H9 (cell line): ENCODE measurements around the gene TMEM132D. TPM values are rescaled to one million over a fixed set of nuclear protein-coding genes. Genes with fewer than 3 reads are reported as not detected.

ENCODE experiments used
- DNase-seq: peaks from one replicate; pipeline ENCODE4 v3.0.0-alpha.2; 2017
- H2AFZ ChIP-seq: one replicate; pipeline ENCODE4 v1.6.1; 2013; ENCODE audit warnings: mild to moderate bottlenecking, low read length, control low read depth, moderate library complexity
- H2AK5ac ChIP-seq: 2 replicates; pipeline ENCODE4 v1.6.1; 2013; ENCODE audit warnings: low read length, control low read depth, mixed read lengths; ENCODE audit not compliant: insufficient read length
- H2BK120ac ChIP-seq: one replicate; pipeline ENCODE4 v1.6.1; 2013; ENCODE audit warnings: low read depth, mild to moderate bottlenecking, low read length, control low read depth, inconsistent platforms; ENCODE audit not compliant: poor library complexity, severe bottlenecking
- H2BK12ac ChIP-seq: 2 replicates; pipeline ENCODE4 v1.6.1; 2013; ENCODE audit warnings: low read length, control low read depth, mixed read lengths, low read depth; ENCODE audit not compliant: insufficient read length
- H2BK15ac ChIP-seq: 2 replicates; pipeline ENCODE4 v1.6.1; 2013; ENCODE audit warnings: low read depth, low read length, control low read depth
- H2BK20ac ChIP-seq: one replicate; pipeline ENCODE4 v1.6.1; 2013; ENCODE audit warnings: low read depth, mild to moderate bottlenecking, low read length, control low read depth, inconsistent platforms; ENCODE audit not compliant: poor library complexity, severe bottlenecking
- H2BK5ac ChIP-seq: 2 replicates; pipeline ENCODE4 v1.6.1; 2013; ENCODE audit warnings: low read length, control low read depth, mixed read lengths; ENCODE audit not compliant: insufficient read length
- H3K14ac ChIP-seq: 2 replicates; pipeline ENCODE4 v1.6.1; 2013; ENCODE audit warnings: low read length, control low read depth; ENCODE audit not compliant: insufficient read depth
- H3K18ac ChIP-seq: 2 replicates; pipeline ENCODE4 v1.6.1; 2013; ENCODE audit warnings: low read depth, mild to moderate bottlenecking, mixed read lengths, low read length, control low read depth; ENCODE audit not compliant: insufficient read length
- H3K23ac ChIP-seq: 2 replicates; pipeline ENCODE4 v1.6.1; 2013; ENCODE audit warnings: low read length, control low read depth, mixed read lengths, low read depth; ENCODE audit not compliant: insufficient read length
- H3K23me2 ChIP-seq: 2 replicates; pipeline ENCODE4 v1.6.1; 2013; ENCODE audit warnings: low read depth, mild to moderate bottlenecking, mixed read lengths, low read length, control low read depth; ENCODE audit not compliant: insufficient read length, poor library complexity, severe bottlenecking
- H3K27ac ChIP-seq: 2 replicates; pipeline ENCODE4 v1.5.1; 2013; ENCODE audit warnings: low read length, control low read depth, mixed read lengths, low read depth; ENCODE audit not compliant: insufficient read length
- H3K27me3 ChIP-seq: 2 replicates; pipeline ENCODE4 v1.6.1; 2013; ENCODE audit warnings: low read length, control low read depth, inconsistent platforms; ENCODE audit not compliant: insufficient read depth
- H3K4ac ChIP-seq: 2 replicates; pipeline ENCODE4 v1.6.1; 2013; ENCODE audit warnings: low read depth, mild to moderate bottlenecking, control low read depth, inconsistent platforms, low read length, moderate library complexity
- H3K4me1 ChIP-seq: 2 replicates; pipeline ENCODE4 v1.6.1; 2013; ENCODE audit warnings: low read length, control low read depth, inconsistent platforms; ENCODE audit not compliant: insufficient read depth
- H3K4me2 ChIP-seq: 2 replicates; pipeline ENCODE4 v1.6.1; 2013; ENCODE audit warnings: low read length, control low read depth, mixed read lengths; ENCODE audit not compliant: insufficient read length, insufficient read depth
- H3K56ac ChIP-seq: 2 replicates; pipeline ENCODE4 v1.6.1; 2013; ENCODE audit warnings: low read depth, mild to moderate bottlenecking, mixed read lengths, low read length, control low read depth; ENCODE audit not compliant: insufficient read length
- H3K79me1 ChIP-seq: 2 replicates; pipeline ENCODE4 v1.6.1; 2013; ENCODE audit warnings: low read depth, mild to moderate bottlenecking, moderate library complexity, low read length, control low read depth, inconsistent platforms; ENCODE audit not compliant: insufficient read depth, poor library complexity, severe bottlenecking
- H3K79me2 ChIP-seq: 2 replicates; pipeline ENCODE4 v1.6.1; 2013; ENCODE audit warnings: low read length, control low read depth, inconsistent platforms; ENCODE audit not compliant: insufficient read depth
- H3K9ac ChIP-seq: 2 replicates; pipeline ENCODE4 v1.6.1; 2013; ENCODE audit warnings: low read length, control low read depth, mixed read lengths; ENCODE audit not compliant: insufficient read length; ENCODE audit errors: extremely low read depth
- H3K9me3 ChIP-seq: one replicate; pipeline ENCODE4 v1.6.1; 2013; ENCODE audit warnings: low read depth, low read length, inconsistent platforms; ENCODE audit not compliant: control insufficient read depth
- H3T11ph ChIP-seq: one replicate; pipeline ENCODE4 v1.6.1; 2013; ENCODE audit warnings: mild to moderate bottlenecking, low read length, control low read depth, inconsistent platforms
- H4K20me1 ChIP-seq: one replicate; pipeline ENCODE4 v1.6.1; 2013; ENCODE audit not compliant: control insufficient read depth, insufficient read length, insufficient read depth
- H4K5ac ChIP-seq: 2 replicates; pipeline ENCODE4 v1.6.1; 2013; ENCODE audit warnings: low read depth, mild to moderate bottlenecking, mixed read lengths, low read length, control low read depth; ENCODE audit not compliant: insufficient read length
- H4K8ac ChIP-seq: replicated peaks from 2 replicates; pipeline ENCODE4 v1.6.1; 2013; ENCODE audit warnings: low read length, control low read depth, mixed read lengths, low read depth; ENCODE audit not compliant: insufficient read length
- H4K91ac ChIP-seq: 2 replicates; pipeline ENCODE4 v1.6.1; 2013; ENCODE audit warnings: low read depth, mild to moderate bottlenecking, moderate library complexity, mixed read lengths, low read length, control low read depth; ENCODE audit not compliant: insufficient read length
- H3K27ac Mint-ChIP-seq, 3 experiments: 2 replicates in 2 of 3; 3 replicates in 1 of 3; pipeline ENCODE4 v1.8.0; 2020 to 2021; ENCODE audit warnings: mixed read lengths in 3 of 3, mild to moderate bottlenecking in 1 of 3, moderate library complexity in 1 of 3
- H3K27me3 Mint-ChIP-seq: 2 replicates; pipeline ENCODE4 v1.8.0; 2021; ENCODE audit warnings: low read depth, mild to moderate bottlenecking, moderate library complexity, mixed read lengths
- H3K36me3 Mint-ChIP-seq, 3 experiments: 2 replicates in 2 of 3; 3 replicates in 1 of 3; pipeline ENCODE4 v1.8.0; 2020 to 2021; ENCODE audit warnings: low read depth in 3 of 3, mixed read lengths in 3 of 3; ENCODE audit not compliant: insufficient read depth in 1 of 3
- H3K4me1 Mint-ChIP-seq, 2 experiments: 2 replicates each; pipeline ENCODE4 v1.8.0; 2020; ENCODE audit warnings: mixed read lengths in 2 of 2
- H3K4me3 Mint-ChIP-seq, 2 experiments: 2 replicates in 1 of 2; 3 replicates in 1 of 2; pipeline ENCODE4 v1.8.0; 2020 to 2021; ENCODE audit warnings: mild to moderate bottlenecking in 2 of 2, mixed read lengths in 2 of 2, moderate library complexity in 1 of 2
- H3K9me3 Mint-ChIP-seq, 2 experiments: 2 replicates in 1 of 2; 3 replicates in 1 of 2; pipeline ENCODE4 v1.8.0; 2020; ENCODE audit warnings: mild to moderate bottlenecking in 2 of 2, mixed read lengths in 2 of 2, moderate library complexity in 1 of 2
- WGBS: extraction: QIAGEN DNeasy Blood & Tissue Kit; methylation state at CpG from one replicate; pipeline ENCODE4 v1.1.7; 2013; ENCODE audit warnings: missing lambda C conversion rate, low lambda C conversion rate, mixed read lengths; ENCODE audit not compliant: insufficient read length; ENCODE audit errors: extremely low coverage; 5-methylcytosine and 5-hydroxymethylcytosine counted together
- total RNA-seq: library from RNA; stranded (reverse); gene quantifications from 2 replicates; pipeline ENCODE4 v1.2.1, GENCODE V29; 2021
- TF ChIP-seq, protein P1 (sequence below): fragments of 200-600 bp; sonication (generic); conservative IDR thresholded peaks from 3 replicates; pipeline ENCODE4 v1.8.0; 2021; ENCODE audit warnings: antibody characterized with exemption, mild to moderate bottlenecking

The TMEM132D gene
- total RNA-seq, 1 experiment from 2014 or later, result 6.1 TPM

DNA sequence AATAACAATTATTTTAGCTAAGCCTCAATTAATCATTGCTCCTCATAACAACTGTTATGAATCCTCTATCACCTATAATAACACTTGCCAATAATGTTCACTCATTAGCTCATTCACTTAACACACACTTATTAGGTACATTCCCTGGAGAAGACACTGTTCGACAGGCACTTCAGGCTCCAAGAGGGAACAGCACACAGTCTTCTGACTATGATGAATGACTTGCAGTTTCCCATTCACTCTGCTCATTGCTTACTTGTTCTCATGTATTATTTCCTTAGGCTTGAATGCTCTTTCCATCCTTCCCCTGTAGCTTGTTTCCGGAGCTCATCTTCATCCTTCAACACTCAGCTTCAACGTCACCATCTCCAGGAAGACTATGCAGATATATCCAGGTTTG is 437.3 kb downstream of the TMEM132D start:
- TF ChIP-seq, protein P1, sequence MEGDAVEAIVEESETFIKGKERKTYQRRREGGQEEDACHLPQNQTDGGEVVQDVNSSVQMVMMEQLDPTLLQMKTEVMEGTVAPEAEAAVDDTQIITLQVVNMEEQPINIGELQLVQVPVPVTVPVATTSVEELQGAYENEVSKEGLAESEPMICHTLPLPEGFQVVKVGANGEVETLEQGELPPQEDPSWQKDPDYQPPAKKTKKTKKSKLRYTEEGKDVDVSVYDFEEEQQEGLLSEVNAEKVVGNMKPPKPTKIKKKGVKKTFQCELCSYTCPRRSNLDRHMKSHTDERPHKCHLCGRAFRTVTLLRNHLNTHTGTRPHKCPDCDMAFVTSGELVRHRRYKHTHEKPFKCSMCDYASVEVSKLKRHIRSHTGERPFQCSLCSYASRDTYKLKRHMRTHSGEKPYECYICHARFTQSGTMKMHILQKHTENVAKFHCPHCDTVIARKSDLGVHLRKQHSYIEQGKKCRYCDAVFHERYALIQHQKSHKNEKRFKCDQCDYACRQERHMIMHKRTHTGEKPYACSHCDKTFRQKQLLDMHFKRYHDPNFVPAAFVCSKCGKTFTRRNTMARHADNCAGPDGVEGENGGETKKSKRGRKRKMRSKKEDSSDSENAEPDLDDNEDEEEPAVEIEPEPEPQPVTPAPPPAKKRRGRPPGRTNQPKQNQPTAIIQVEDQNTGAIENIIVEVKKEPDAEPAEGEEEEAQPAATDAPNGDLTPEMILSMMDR, result no peak
- Histone ChIP-seq H4K5ac (no peak overlapping the region), H3K23ac (no peak overlapping the region), H3K23me2 (no peaks in the 10 kb centered on the region), H3K4ac (no peak overlapping the region), H3K56ac (no peak overlapping the region), H2BK20ac (no peak overlapping the region), H3K9ac (no peak overlapping the region), H4K8ac (no peak overlapping the region), H3K27ac (no peak overlapping the region), H2BK12ac (no peak overlapping the region), H2BK5ac (no peak overlapping the region), H3K9me3 (no peaks in the 10 kb centered on the region), H3K18ac (no peak overlapping the region), H2BK15ac (no peak overlapping the region), H2BK120ac (no peak overlapping the region), H3K14ac (no peak overlapping the region), H3K4me1 (no peaks in the 10 kb centered on the region), H4K91ac (no peak overlapping the region), H3K27me3 (no peaks in the 10 kb centered on the region), H3K79me1 (no peaks in the 10 kb centered on the region), H3K79me2 (no peaks in the 10 kb centered on the region), H3K4me2 (no peak overlapping the region), H3T11ph (no peak overlapping the region), H2AFZ (no peak overlapping the region), H2AK5ac (no peak overlapping the region), H4K20me1 (no peaks in the 10 kb centered on the region)
- H3K27ac Mint-ChIP-seq, result no peak overlapping the region
- no peaks in the 10 kb centered on the region for H3K4me1 Mint-ChIP-seq
- no peak overlapping the region for H3K4me3 Mint-ChIP-seq
- WGBS, result no CpG with 5 or more reads among the region's 3 CpGs
- no peak for DNase-seq
- no peaks in the 10 kb centered on the region for H3K27me3 Mint-ChIP-seq
- no peaks in the 10 kb centered on the region for H3K9me3 Mint-ChIP-seq
- H3K36me3 Mint-ChIP-seq, result no peaks in the 10 kb centered on the region
